A549 (cell line): Measurements from ENCODE around the gene GPATCH3.

Source experiments
- BCL3 ChIP-seq: fragments of >200 bp; sonication (Bioruptor Twin); formaldehyde crosslinking; IDR thresholded peaks from 3 replicates; pipeline ENCODE4 v1.6.1; 2016
- CEBPB ChIP-seq, 2 experiments: fragments of >200 bp in 1 of 2; sonication (Bioruptor Twin) in 1 of 2; formaldehyde crosslinking in 1 of 2; IDR thresholded peaks; 2 replicates each; pipeline ENCODE4 v1.6.1; 2012 to 2016
- CTCF ChIP-seq: fragments of >200 bp; sonication (Bioruptor Twin); formaldehyde crosslinking; IDR thresholded peaks from 3 replicates; pipeline ENCODE4 v1.5.1; 2016
- EP300 ChIP-seq, 2 experiments: fragments of >200 bp; sonication (Bioruptor Twin); formaldehyde crosslinking; IDR thresholded peaks; 2 replicates in 1 of 2; 3 replicates in 1 of 2; pipeline ENCODE4 v1.6.1; 2016 to 2017
- JUN ChIP-seq, 2 experiments: fragments of >200 bp; sonication (Bioruptor Twin); formaldehyde crosslinking; IDR thresholded peaks; 2 replicates in 1 of 2; 3 replicates in 1 of 2; pipeline ENCODE4 v1.6.1; 2016 to 2017
- POLR2A ChIP-seq: IDR thresholded peaks from 2 replicates; pipeline ENCODE4 v1.6.1; 2012; ENCODE audit warnings: mild to moderate bottlenecking, low read length
- RAD21 ChIP-seq, 2 experiments: fragments of >200 bp in 1 of 2; sonication (Bioruptor Twin) in 1 of 2; formaldehyde crosslinking in 1 of 2; IDR thresholded peaks in 1 of 2; conservative IDR thresholded peaks in 1 of 2; 2 replicates in 1 of 2; 3 replicates in 1 of 2; pipeline ENCODE4 v1.6.1; 2012 to 2018; ENCODE audit warnings: inconsistent platforms in 1 of 2
- REST ChIP-seq: fragments of 200-600 bp; sonication (generic); IDR thresholded peaks from 2 replicates; pipeline ENCODE4 v1.6.1; 2016; ENCODE audit warnings: antibody characterized with exemption, mild to moderate bottlenecking, moderate library complexity
- USF2 ChIP-seq: fragments of 450-650 bp; IDR thresholded peaks from 2 replicates; pipeline ENCODE4 v1.6.1; 2014; ENCODE audit warnings: antibody characterized with exemption

- no peak for TF ChIP-seq USF2
- no peak for TF ChIP-seq REST
- no peak for TF ChIP-seq CEBPB (IDR thresholded peaks at IDR 0.05)
- no peak for TF ChIP-seq RAD21 (conservative IDR thresholded peaks at IDR 0.05 in 1 of 2, IDR thresholded peaks at IDR 0.05 in 1 of 2)
- TF ChIP-seq EP300 (IDR thresholded peaks at IDR 0.05), result no peak
- TF ChIP-seq CTCF, result no peak
- no peak for TF ChIP-seq POLR2A
- no peak for TF ChIP-seq JUN (IDR thresholded peaks at IDR 0.05)
- TF ChIP-seq BCL3, result no peak
Observed at GRCh38 chr1:26861889-26862378, 38.3 kb downstream of the GPATCH3 start.
